Ascending aorta (tissue), 2 donors: ENCODE results near the gene NDUFAF8. TPM values are rescaled to one million over a fixed set of nuclear protein-coding genes. Genes with fewer than 3 reads are reported as not detected.

Experiments
- DNase-seq, 2 donors: peaks; one replicate each; pipeline ENCODE4 v3.0.0-alpha.2; 2019; ENCODE audit warnings: low spot score in 2 of 2
- H3K27ac ChIP-seq, 2 donors: fragments of 200-600 bp; sonication (generic); one replicate each; pipeline ENCODE4 v1.5.1; 2016 to 2017; ENCODE audit warnings: mild to moderate bottlenecking in 1 of 2
- H3K27me3 ChIP-seq: fragments of 200-600 bp; sonication (generic); one replicate; pipeline ENCODE4 v1.5.1; 2017
- H3K36me3 ChIP-seq, 2 donors: fragments of 200-600 bp; sonication (generic); one replicate each; pipeline ENCODE4 v1.5.1; 2016
- H3K4me1 ChIP-seq, 2 donors: fragments of 200-600 bp; sonication (generic); one replicate each; pipeline ENCODE4 v1.5.1; 2016 to 2017; ENCODE audit warnings: mild to moderate bottlenecking in 1 of 2
- H3K4me3 ChIP-seq, 2 donors: fragments of 200-600 bp; sonication (generic); one replicate each; pipeline ENCODE4 v1.5.1; 2016 to 2017; ENCODE audit warnings: mild to moderate bottlenecking in 1 of 2
- H3K9me3 ChIP-seq, 2 donors: fragments of 200-600 bp; sonication (generic); one replicate each; pipeline ENCODE4 v1.5.1; 2016
- intact Hi-C: fragments of 100-400 bp; cut with DNase I; formaldehyde crosslinking; loops from one replicate; pipeline ENCODE4 v1.15.1; 2023
- total RNA-seq: library from RNA; depleted of rRNA; stranded (reverse); fragments of >200 nt; gene quantifications from one replicate; pipeline ENCODE4 v1.1.0, GENCODE V29; 2016
- TF ChIP-seq, protein P1 (sequence below), 3 experiments: fragments of 200-600 bp in 2 of 3; fragments of 450-650 bp in 1 of 3; sonication (generic) in 2 of 3; IDR thresholded peaks; one replicate each; pipeline ENCODE4 v1.5.1; 2016 to 2019; ENCODE audit warnings: antibody characterized with exemption in 3 of 3, mild to moderate bottlenecking in 1 of 3, moderate library complexity in 1 of 3

Gene NDUFAF8, protein sequence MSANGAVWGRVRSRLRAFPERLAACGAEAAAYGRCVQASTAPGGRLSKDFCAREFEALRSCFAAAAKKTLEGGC
- total RNA-seq: 6.5 TPM

DNA sequence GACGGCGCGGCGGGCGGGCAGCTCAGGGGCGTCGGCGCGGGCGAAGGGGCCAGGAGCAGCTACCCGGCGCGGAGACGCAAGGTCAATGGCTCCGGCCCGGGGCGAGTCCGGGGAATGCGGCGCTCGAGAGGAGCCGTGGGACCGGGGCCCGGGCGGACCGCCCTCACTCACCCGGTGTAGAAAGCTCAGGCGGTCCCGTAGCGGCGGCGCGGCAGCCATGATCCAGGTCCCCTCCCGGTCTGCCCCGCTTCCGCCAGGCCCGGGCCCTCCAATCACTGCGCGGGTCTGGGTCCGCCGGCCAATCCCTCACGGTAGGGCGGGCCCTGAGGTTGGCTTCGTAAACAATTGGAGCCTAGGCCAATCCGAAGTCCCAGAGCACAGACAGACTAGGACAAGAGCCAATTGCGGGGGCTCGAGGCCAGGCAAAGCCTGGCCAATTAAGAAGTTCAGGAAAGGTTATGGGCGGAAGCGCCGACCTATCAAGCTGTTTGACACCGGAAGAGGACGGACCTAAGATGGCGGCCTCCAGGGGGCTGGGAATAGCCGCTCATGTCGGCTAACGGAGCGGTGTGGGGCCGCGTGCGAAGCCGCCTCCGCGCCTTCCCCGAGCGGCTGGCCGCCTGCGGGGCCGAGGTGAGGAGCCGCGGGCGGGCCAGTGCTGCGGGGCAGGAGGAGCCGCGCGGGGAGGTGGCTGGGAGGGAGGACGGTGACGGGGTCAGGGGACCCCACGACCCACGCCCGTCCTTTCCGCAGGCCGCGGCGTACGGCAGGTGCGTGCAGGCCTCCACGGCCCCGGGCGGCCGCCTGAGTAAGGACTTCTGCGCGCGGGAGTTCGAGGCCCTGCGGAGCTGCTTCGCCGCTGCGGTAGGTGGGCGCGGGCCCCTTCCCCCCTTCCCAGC, at the start of gene NDUFAF8, which contains the start of gene TEPSIN:
NDUFAF8 (plus strand) TSS at position 504 of the 899 bp plus-strand sequence; CDS start at position 550, 46 bp downstream.
TEPSIN (minus strand) TSS at position 241 of the 899 bp plus-strand sequence; CDS start at position 219, 22 bp downstream.
- H3K4me3 ChIP-seq: peak within 1 kb of the TSS; percentile 88 to 95
- TF ChIP-seq, protein P1, sequence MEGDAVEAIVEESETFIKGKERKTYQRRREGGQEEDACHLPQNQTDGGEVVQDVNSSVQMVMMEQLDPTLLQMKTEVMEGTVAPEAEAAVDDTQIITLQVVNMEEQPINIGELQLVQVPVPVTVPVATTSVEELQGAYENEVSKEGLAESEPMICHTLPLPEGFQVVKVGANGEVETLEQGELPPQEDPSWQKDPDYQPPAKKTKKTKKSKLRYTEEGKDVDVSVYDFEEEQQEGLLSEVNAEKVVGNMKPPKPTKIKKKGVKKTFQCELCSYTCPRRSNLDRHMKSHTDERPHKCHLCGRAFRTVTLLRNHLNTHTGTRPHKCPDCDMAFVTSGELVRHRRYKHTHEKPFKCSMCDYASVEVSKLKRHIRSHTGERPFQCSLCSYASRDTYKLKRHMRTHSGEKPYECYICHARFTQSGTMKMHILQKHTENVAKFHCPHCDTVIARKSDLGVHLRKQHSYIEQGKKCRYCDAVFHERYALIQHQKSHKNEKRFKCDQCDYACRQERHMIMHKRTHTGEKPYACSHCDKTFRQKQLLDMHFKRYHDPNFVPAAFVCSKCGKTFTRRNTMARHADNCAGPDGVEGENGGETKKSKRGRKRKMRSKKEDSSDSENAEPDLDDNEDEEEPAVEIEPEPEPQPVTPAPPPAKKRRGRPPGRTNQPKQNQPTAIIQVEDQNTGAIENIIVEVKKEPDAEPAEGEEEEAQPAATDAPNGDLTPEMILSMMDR (IDR thresholded peaks at IDR 0.05): no peak
- no peaks in the 10 kb centered on the region for H3K36me3 ChIP-seq
- intact Hi-C loops: loop anchor here (1.0 kb wide), 1 partner anchor 16 kb away; no protein-coding TSS in a partner anchor
- H3K27me3 ChIP-seq: no peaks in the 10 kb centered on the region
- H3K27ac ChIP-seq: peak within 1 kb of the TSS; percentile 66 to 84
- H3K9me3 ChIP-seq: no peaks in the 10 kb centered on the region
- H3K4me1 ChIP-seq: peaks cover 6 to 23% of the 10 kb centered on the region in 2 donors
- peak; percentile 94 to 99 for DNase-seq

DNA sequence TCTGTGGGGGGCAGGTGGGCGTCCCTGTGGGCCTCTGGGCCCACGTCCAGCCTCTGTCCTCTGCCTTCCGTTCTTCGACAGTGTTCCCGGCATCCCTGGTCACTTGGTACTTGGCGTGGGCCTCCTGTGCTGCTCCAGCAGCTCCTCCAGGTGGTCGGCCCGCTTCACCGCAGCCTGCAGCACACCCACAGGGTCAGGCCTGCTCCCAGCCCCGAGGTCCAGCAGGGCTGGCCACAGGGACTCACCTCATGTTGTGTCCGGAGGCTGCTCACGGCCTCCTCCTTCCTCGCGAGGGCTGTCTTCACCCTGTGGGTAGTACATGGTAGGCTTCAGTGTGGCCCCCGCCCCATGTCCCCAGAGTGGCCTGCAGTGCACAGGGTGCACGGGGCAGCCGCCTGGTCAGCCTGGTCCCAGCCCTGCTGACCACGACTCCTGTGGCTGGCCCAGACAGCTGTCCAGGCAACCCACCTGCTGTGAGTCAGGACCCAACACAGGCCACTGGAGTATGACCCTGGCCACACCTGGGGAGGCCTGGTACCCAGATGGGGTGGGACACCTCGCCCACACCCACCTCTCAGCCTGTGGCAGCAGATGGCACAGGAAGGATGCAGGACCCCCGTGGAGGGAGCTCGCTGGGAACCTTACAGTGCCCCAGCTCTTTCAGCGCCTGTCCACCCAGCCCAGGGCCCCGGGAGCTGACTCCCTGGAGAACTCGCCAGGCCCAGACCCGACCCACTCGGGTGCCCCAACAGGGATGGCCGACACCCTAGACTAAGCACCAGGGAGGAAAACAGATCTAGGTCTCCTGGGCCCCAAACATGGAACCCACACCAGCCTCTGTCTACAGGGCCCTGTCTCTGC, 49.2 kb upstream of the NDUFAF8 start:
- H3K27me3 ChIP-seq: no peaks in the 10 kb centered on the region
- H3K9me3 ChIP-seq: no peaks in the 10 kb centered on the region
- no peaks in the 10 kb centered on the region for H3K4me1 ChIP-seq
- H3K36me3 ChIP-seq: no peaks in the 10 kb centered on the region
- intact Hi-C loops: no loop called here
- TF ChIP-seq, protein P1 (IDR thresholded peaks at IDR 0.05): no peak
- no peak for DNase-seq
- H3K27ac ChIP-seq: no peak overlapping the region
- no peak overlapping the region for H3K4me3 ChIP-seq

DNA sequence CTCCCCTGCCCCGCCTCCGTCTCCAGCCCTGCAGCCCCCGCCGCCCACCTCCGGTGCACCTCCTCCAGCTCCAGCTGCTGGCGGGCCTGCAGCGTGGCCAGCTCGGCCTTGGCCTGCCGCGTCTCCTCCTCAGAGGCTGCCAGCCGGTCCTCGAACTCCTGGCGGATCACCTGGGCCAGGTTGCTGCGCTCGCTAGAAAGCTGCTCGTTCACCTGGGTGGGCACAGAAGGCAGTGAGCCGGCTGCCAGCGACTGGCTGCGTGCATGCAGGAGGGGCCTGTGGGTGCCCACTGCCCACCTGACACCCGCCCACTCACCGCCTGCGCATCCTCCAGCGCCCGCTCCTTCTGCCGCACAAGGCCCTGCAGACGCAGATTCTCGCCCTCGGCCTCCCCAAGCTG, 48.5 kb upstream of the NDUFAF8 start:
- intact Hi-C loops: no loop called here
- H3K27ac ChIP-seq: no peak overlapping the region
- TF ChIP-seq, protein P1 (IDR thresholded peaks at IDR 0.05): no peak
- no peaks in the 10 kb centered on the region for H3K36me3 ChIP-seq
- H3K9me3 ChIP-seq: no peaks in the 10 kb centered on the region
- DNase-seq: no peak
- no peak overlapping the region for H3K4me3 ChIP-seq
- no peaks in the 10 kb centered on the region for H3K27me3 ChIP-seq
- no peaks in the 10 kb centered on the region for H3K4me1 ChIP-seq

DNA sequence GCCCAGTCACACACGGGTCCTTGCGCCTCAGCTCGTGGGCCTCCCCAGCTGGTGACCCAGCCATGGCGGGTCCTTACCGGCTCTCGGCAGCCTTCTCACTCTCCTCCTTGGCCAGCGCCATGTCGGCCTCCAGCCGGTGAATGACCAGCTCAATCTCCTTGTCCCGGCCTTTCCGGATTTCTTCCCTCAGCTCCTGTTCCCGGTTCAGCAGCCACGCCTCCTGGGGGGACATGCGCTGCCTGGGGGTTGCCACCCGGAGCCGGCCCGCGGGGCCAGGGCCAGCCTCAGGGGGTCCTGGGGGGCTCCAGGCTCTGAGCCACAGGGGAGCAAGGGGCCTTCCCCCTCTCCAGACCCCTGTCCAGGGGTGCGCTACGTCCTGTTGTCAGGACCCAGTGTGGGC, 48.0 kb upstream of the NDUFAF8 start:
- Histone ChIP-seq H3K27ac (no peak overlapping the region), H3K4me1 (no peaks in the 10 kb centered on the region), H3K36me3 (no peaks in the 10 kb centered on the region), H3K4me3 (no peak overlapping the region), H3K27me3 (no peaks in the 10 kb centered on the region), H3K9me3 (no peaks in the 10 kb centered on the region)
- DNase-seq: no peak
- TF ChIP-seq, protein P1 (IDR thresholded peaks at IDR 0.05): no peak
- intact Hi-C loops: no loop called here

DNA sequence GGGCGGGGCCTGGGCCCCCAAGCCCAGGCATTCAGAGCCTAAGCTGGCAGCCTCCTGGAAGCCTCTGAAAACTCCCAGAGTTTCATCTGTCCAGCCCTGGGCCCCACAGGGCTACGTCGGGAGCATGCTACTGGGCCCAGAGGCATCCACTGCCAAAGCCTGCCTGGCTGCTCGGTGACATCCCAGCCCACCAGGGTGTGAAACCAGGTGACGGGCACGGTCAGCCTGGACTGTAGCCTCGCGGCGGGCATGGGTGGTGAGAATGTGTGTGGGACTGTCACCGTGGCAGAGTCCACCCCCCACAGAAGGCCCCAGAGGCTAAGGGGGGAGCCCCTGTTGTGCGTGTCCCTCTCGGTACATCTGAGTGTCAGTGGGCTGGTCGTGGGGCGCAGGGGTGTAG, 47.5 kb upstream of the NDUFAF8 start:
- H3K27ac ChIP-seq: no peak overlapping the region
- no peaks in the 10 kb centered on the region for H3K9me3 ChIP-seq
- intact Hi-C loops: no loop called here
- DNase-seq: no peak
- no peaks in the 10 kb centered on the region for H3K27me3 ChIP-seq
- peaks cover 0 to 1% of the 10 kb centered on the region in 2 donors for H3K36me3 ChIP-seq
- no peak overlapping the region for H3K4me3 ChIP-seq
- TF ChIP-seq, protein P1 (IDR thresholded peaks at IDR 0.05): no peak
- no peaks in the 10 kb centered on the region for H3K4me1 ChIP-seq
